Liver (tissue), 9 donors: ENCODE measurements around the gene DEGS1. TPM values are rescaled to one million over a fixed set of nuclear protein-coding genes. Genes with fewer than 3 reads are reported as not detected.

Experiments
- DNase-seq: peaks from one replicate; pipeline ENCODE4 v3.0.0-alpha.2; 2017; ENCODE audit warnings: low spot score
- H3K27ac ChIP-seq, 2 donors: one replicate each; pipeline ENCODE4 v1.7.0; 2013; ENCODE audit warnings: inconsistent platforms in 2 of 2, low read length in 2 of 2, control low read depth in 1 of 2, low read depth in 1 of 2, mild to moderate bottlenecking in 1 of 2
- H3K27me3 ChIP-seq, 4 donors: one replicate each; pipeline versions ENCODE4 v1.6.1 to v1.7.0; 2013; ENCODE audit warnings: low read length in 3 of 4, inconsistent platforms in 1 of 4, mild to moderate bottlenecking in 1 of 4, moderate library complexity in 1 of 4; ENCODE audit not compliant: control insufficient read depth in 4 of 4, insufficient read depth in 4 of 4
- H3K36me3 ChIP-seq, 4 donors: one replicate each; pipeline versions ENCODE4 v1.6.1 to v1.7.0; 2013; ENCODE audit warnings: low read length in 3 of 4, mild to moderate bottlenecking in 3 of 4, low read depth in 1 of 4, moderate library complexity in 1 of 4; ENCODE audit not compliant: control insufficient read depth in 4 of 4, insufficient read depth in 3 of 4
- H3K4me1 ChIP-seq, 4 donors: one replicate each; pipeline versions ENCODE4 v1.6.1 to v1.7.0; 2013; ENCODE audit warnings: low read length in 3 of 4, mild to moderate bottlenecking in 3 of 4, moderate library complexity in 1 of 4; ENCODE audit not compliant: control insufficient read depth in 4 of 4, insufficient read depth in 4 of 4
- H3K4me3 ChIP-seq, 3 donors: one replicate each; pipeline versions ENCODE4 v1.6.1 to v1.7.0; 2013; ENCODE audit warnings: low read length in 3 of 3, control low read depth in 1 of 3, low read depth in 1 of 3, mild to moderate bottlenecking in 1 of 3
- H3K9ac ChIP-seq, 2 donors: one replicate each; pipeline ENCODE4 v1.7.0; 2013; ENCODE audit warnings: low read length in 2 of 2, mild to moderate bottlenecking in 2 of 2, moderate library complexity in 2 of 2, control low read depth in 1 of 2, low read depth in 1 of 2
- H3K9me3 ChIP-seq, 4 donors: one replicate each; pipeline versions ENCODE4 v1.6.1 to v1.7.0; 2013; ENCODE audit warnings: low read length in 3 of 4; ENCODE audit not compliant: control insufficient read depth in 4 of 4
- EGR1 ChIP-seq, 2 donors: IDR thresholded peaks; 2 replicates each; pipeline ENCODE4 v1.6.1; 2016 to 2018; ENCODE audit warnings: antibody characterized with exemption in 2 of 2, low read depth in 2 of 2
- FOXA1 ChIP-seq: IDR thresholded peaks from 2 replicates; pipeline ENCODE4 v1.6.1; 2016; ENCODE audit warnings: antibody characterized with exemption
- FOXA2 ChIP-seq: IDR thresholded peaks from 2 replicates; pipeline ENCODE4 v1.6.1; 2016; ENCODE audit warnings: antibody characterized with exemption
- GABPA ChIP-seq, 2 donors: IDR thresholded peaks in 1 of 2; conservative IDR thresholded peaks in 1 of 2; 2 replicates each; pipeline ENCODE4 v1.6.1; 2016; ENCODE audit warnings: antibody characterized with exemption in 2 of 2, mild to moderate bottlenecking in 1 of 2, moderate library complexity in 1 of 2
- HNF4A ChIP-seq, 2 donors: conservative IDR thresholded peaks; 2 replicates each; pipeline ENCODE4 v1.6.1; 2016; ENCODE audit warnings: antibody characterized with exemption in 2 of 2, mild to moderate bottlenecking in 2 of 2
- HNF4G ChIP-seq: IDR thresholded peaks from 2 replicates; pipeline ENCODE4 v1.6.1; 2016; ENCODE audit warnings: antibody characterized with exemption
- JUND ChIP-seq, 2 donors: IDR thresholded peaks; 2 replicates each; pipeline ENCODE4 v1.6.1; 2016; ENCODE audit warnings: antibody characterized with exemption in 2 of 2
- NR2F2 ChIP-seq: IDR thresholded peaks from 2 replicates; pipeline ENCODE4 v1.6.1; 2016; ENCODE audit warnings: antibody characterized with exemption
- RAD21 ChIP-seq, 2 donors: IDR thresholded peaks; 2 replicates each; pipeline ENCODE4 v1.6.1; 2016; ENCODE audit warnings: antibody characterized with exemption in 2 of 2, mild to moderate bottlenecking in 2 of 2
- RXRA ChIP-seq, 2 donors: IDR thresholded peaks; 2 replicates each; pipeline ENCODE4 v1.6.1; 2017 to 2018; ENCODE audit warnings: antibody characterized with exemption in 2 of 2, mild to moderate bottlenecking in 1 of 2
- SP1 ChIP-seq: IDR thresholded peaks from 2 replicates; pipeline ENCODE4 v1.6.1; 2018; ENCODE audit warnings: antibody characterized with exemption, mild to moderate bottlenecking
- TAF1 ChIP-seq: conservative IDR thresholded peaks from 2 replicates; pipeline ENCODE4 v1.6.1; 2016; ENCODE audit warnings: antibody characterized with exemption, mild to moderate bottlenecking
- YY1 ChIP-seq: IDR thresholded peaks from 2 replicates; pipeline ENCODE4 v1.6.1; 2016; ENCODE audit warnings: antibody characterized with exemption, mild to moderate bottlenecking
- WGBS: extraction: QIAGEN DNeasy Blood & Tissue Kit; methylation state at CpG from one replicate; pipeline ENCODE4 v1.1.7; 2013; 5-methylcytosine and 5-hydroxymethylcytosine counted together
- polyA plus RNA-seq, 2 donors: library from polyadenylated mRNA; stranded (reverse) in 1 of 2; unstranded in 1 of 2; fragments of 200-250 nt in 1 of 2; fragments of >200 nt in 1 of 2; fragmentation: Nextera tagmentation in 1 of 2; extraction: Ambion mirVana in 1 of 2; gene quantifications; one replicate each; pipeline versions ENCODE4 v1.2.1 to v1.2.3, GENCODE V29; 2013 to 2015
- total RNA-seq, 2 donors: library from RNA; depleted of rRNA; stranded (reverse); fragments of >200 nt; gene quantifications; one replicate each; pipeline ENCODE4 v1.2.3, GENCODE V29; 2014
- TF ChIP-seq, protein P1 (sequence below): IDR thresholded peaks from 2 replicates; pipeline ENCODE4 v1.6.1; 2016; ENCODE audit warnings: antibody characterized with exemption, mild to moderate bottlenecking
- TF ChIP-seq, protein P2 (sequence below): IDR thresholded peaks from 2 replicates; pipeline ENCODE4 v1.6.1; 2016; ENCODE audit warnings: antibody characterized with exemption
- TF ChIP-seq, protein P3 (sequence below): IDR thresholded peaks from 2 replicates; pipeline ENCODE4 v1.6.1; 2016; ENCODE audit warnings: antibody characterized with exemption
- TF ChIP-seq, protein P4 (sequence below): IDR thresholded peaks from 2 replicates; pipeline ENCODE4 v1.6.1; 2016; ENCODE audit warnings: antibody characterized with exemption
- donor health status: healthy.
- donor health status: healthy.
- donor health status: healthy.
- donor health status: healthy.
- donor health status: healthy.

Gene DEGS1
- total and polyA plus RNA-seq, 4 donors, result 21.7 to 26.7 (median 22.6) TPM

DNA sequence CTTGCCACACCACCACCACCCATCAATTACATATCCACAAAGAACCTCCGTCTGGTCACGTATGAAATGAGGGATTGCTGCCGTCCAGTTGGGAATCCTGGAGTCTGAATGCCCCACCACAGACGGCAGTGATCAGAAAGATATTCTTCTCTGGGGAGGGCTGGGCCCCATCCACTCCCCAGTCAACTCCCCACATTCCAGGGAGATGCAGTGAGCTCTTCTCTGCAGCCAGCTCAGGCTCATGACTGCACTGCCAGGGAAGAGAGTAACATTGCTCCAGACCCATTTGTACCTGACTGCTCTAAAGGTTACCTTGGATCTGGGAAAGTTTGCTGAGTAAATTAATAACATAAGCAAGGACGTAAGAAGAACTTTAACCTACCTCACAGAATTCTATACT is 18.3 kb downstream of the DEGS1 start:
- Histone ChIP-seq H3K9me3 (no peaks in the 10 kb centered on the region), H3K9ac (no peak overlapping the region), H3K36me3 (no peaks in the 10 kb centered on the region), H3K27ac (no peak overlapping the region), H3K4me3 (no peak overlapping the region), H3K4me1 (peaks cover 7 to 29% (median 27%) of the 10 kb centered on the region in 4 donors), H3K27me3 (no peaks in the 10 kb centered on the region)
- 83% methylated on average over 5 of the region's 5 CpGs for WGBS
- no peak for DNase-seq
- TF ChIP-seq, protein P1, sequence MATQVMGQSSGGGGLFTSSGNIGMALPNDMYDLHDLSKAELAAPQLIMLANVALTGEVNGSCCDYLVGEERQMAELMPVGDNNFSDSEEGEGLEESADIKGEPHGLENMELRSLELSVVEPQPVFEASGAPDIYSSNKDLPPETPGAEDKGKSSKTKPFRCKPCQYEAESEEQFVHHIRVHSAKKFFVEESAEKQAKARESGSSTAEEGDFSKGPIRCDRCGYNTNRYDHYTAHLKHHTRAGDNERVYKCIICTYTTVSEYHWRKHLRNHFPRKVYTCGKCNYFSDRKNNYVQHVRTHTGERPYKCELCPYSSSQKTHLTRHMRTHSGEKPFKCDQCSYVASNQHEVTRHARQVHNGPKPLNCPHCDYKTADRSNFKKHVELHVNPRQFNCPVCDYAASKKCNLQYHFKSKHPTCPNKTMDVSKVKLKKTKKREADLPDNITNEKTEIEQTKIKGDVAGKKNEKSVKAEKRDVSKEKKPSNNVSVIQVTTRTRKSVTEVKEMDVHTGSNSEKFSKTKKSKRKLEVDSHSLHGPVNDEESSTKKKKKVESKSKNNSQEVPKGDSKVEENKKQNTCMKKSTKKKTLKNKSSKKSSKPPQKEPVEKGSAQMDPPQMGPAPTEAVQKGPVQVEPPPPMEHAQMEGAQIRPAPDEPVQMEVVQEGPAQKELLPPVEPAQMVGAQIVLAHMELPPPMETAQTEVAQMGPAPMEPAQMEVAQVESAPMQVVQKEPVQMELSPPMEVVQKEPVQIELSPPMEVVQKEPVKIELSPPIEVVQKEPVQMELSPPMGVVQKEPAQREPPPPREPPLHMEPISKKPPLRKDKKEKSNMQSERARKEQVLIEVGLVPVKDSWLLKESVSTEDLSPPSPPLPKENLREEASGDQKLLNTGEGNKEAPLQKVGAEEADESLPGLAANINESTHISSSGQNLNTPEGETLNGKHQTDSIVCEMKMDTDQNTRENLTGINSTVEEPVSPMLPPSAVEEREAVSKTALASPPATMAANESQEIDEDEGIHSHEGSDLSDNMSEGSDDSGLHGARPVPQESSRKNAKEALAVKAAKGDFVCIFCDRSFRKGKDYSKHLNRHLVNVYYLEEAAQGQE, result no peak
- TF ChIP-seq JUND (IDR thresholded peaks at IDR 0.05) (no peak), TAF1 (no peak), SP1 (no peak)
- TF ChIP-seq, protein P2, sequence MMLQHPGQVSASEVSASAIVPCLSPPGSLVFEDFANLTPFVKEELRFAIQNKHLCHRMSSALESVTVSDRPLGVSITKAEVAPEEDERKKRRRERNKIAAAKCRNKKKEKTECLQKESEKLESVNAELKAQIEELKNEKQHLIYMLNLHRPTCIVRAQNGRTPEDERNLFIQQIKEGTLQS, result no peak

DNA sequence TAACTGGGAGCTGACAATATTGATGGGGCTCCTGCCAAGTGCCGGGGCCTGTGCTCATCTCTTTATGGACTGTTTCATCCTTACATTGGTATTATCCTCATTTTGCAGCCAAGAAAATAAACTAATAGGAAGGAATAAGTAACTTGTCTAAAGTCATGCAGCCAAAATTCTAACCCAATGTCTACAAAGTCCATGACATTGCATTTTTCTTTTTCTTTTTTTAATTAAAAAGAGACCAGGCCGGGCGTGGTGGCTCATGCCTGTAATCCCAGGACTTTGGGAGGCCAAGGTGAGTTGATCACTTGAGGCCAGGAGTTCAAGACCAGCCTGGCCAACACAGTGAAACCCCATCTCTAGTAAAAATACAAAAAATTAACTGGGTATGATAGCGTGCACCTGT is 18.8 kb downstream of the DEGS1 start:
- Histone ChIP-seq H3K4me1 (peaks cover 7 to 27% (median 26%) of the 10 kb centered on the region in 4 donors), H3K36me3 (no peaks in the 10 kb centered on the region), H3K27me3 (no peaks in the 10 kb centered on the region), H3K27ac (no peak overlapping the region), H3K9ac (no peak overlapping the region), H3K4me3 (no peak overlapping the region), H3K9me3 (no peaks in the 10 kb centered on the region)
- no peak for TF ChIP-seq RXRA (IDR thresholded peaks at IDR 0.05)
- no peak for TF ChIP-seq GABPA (IDR thresholded peaks at IDR 0.05 in 1 of 2, conservative IDR thresholded peaks at IDR 0.05 in 1 of 2)
- TF ChIP-seq, protein P1, result no peak
- TF ChIP-seq FOXA1, result no peak
- no peak for TF ChIP-seq NR2F2
- TF ChIP-seq HNF4A (conservative IDR thresholded peaks at IDR 0.05), result no peak
- TF ChIP-seq HNF4G, result no peak
- no peak for TF ChIP-seq FOXA2
- TF ChIP-seq, protein P3, sequence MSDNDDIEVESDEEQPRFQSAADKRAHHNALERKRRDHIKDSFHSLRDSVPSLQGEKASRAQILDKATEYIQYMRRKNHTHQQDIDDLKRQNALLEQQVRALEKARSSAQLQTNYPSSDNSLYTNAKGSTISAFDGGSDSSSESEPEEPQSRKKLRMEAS, result no peak
- TF ChIP-seq EGR1 (IDR thresholded peaks at IDR 0.05; ENCODE audit: low read depth in 2 of 2), result no peak
- no peak for TF ChIP-seq SP1
- TF ChIP-seq RAD21 (IDR thresholded peaks at IDR 0.05), result no peak
- TF ChIP-seq YY1, result no peak
- TF ChIP-seq, protein P2, result no peak
- TF ChIP-seq, protein P4, sequence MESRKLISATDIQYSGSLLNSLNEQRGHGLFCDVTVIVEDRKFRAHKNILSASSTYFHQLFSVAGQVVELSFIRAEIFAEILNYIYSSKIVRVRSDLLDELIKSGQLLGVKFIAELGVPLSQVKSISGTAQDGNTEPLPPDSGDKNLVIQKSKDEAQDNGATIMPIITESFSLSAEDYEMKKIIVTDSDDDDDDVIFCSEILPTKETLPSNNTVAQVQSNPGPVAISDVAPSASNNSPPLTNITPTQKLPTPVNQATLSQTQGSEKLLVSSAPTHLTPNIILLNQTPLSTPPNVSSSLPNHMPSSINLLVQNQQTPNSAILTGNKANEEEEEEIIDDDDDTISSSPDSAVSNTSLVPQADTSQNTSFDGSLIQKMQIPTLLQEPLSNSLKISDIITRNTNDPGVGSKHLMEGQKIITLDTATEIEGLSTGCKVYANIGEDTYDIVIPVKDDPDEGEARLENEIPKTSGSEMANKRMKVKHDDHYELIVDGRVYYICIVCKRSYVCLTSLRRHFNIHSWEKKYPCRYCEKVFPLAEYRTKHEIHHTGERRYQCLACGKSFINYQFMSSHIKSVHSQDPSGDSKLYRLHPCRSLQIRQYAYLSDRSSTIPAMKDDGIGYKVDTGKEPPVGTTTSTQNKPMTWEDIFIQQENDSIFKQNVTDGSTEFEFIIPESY, result no peak
- no peak for TF ChIP-seq JUND (IDR thresholded peaks at IDR 0.05)
- 97% methylated on average over 4 of the region's 4 CpGs for WGBS
- no peak for DNase-seq
